Left cardiac atrium (tissue), 4 donors: ENCODE data around the gene C10orf90. TPM values are rescaled to one million over a fixed set of nuclear protein-coding genes. Genes with fewer than 3 reads are reported as not detected.

ENCODE experiments used
- ATAC-seq, 2 donors: fragments of 200-7000 bp; cut with Tn5 transposase; one replicate each; pipeline ENCODE4 v1.9.1; 2020; ENCODE audit warnings: mild to moderate bottlenecking in 2 of 2, moderate library complexity in 2 of 2
- DNase-seq: peaks from one replicate; pipeline ENCODE4 v3.0.0-alpha.2; 2020
- intact Hi-C, 2 donors: fragments of 100-400 bp; cut with DNase I; formaldehyde crosslinking; loops; one replicate each; pipeline versions ENCODE4 v1.14.1 to v1.15.1; 2022 to 2023
- total RNA-seq, 2 donors: library from RNA; stranded (reverse); fragmentation: NEBNext Ultra II Directional; extraction: Animal tissue kit (Norgen Biotek cat#: 25700); gene quantifications; one replicate each; pipeline ENCODE4 v1.2.1, GENCODE V29; 2021
- donor health status: DM: no; HTN: yes; CAD: no.
- donor health status: DM: no; HTN: yes; CAD: no; lungs with severe emphysema.
- donor health status: DM: yes; HTN: yes; CAD: no.
- donor health status: Dilated cardiomyopathy.

Gene C10orf90
- total RNA-seq, 2 donors from 2014 or later = 0.15 to 0.31 TPM

- ATAC-seq (no peak), DNase-seq (no peak)
- intact Hi-C loops = no loop called here
Observed at GRCh38 chr10:126640401-126640800, 30.1 kb downstream of the C10orf90 start.

GRCh38 chr10:126639084-126639483 is 31.4 kb downstream of the C10orf90 start:
- ATAC-seq = no peak
- intact Hi-C loops = no loop called here
- no peak for DNase-seq

GRCh38 chr10:126638542-126638941 is 32.0 kb downstream of the C10orf90 start:
- intact Hi-C loops = no loop called here
- DNase-seq (no peak), ATAC-seq (no peak)

GRCh38 chr10:126637501-126637900 is 33.0 kb downstream of the C10orf90 start:
- ATAC-seq (no peak), DNase-seq (no peak)
- intact Hi-C loops = no loop called here

- ATAC-seq = no peak
- intact Hi-C loops = no loop called here
Observed at GRCh38 chr10:126634911-126635310, 35.6 kb downstream of the C10orf90 start.

GRCh38 chr10:126634347-126634746 is 36.1 kb downstream of the C10orf90 start:
- intact Hi-C loops = no loop called here
- ATAC-seq (no peak), DNase-seq (no peak)

More at GRCh38 chr10:126634911-126635310, 35.6 kb downstream of the C10orf90 start:
- DNase-seq = no peak

GRCh38 chr10:126632705-126633104 is 37.8 kb downstream of the C10orf90 start:
- intact Hi-C loops = no loop called here
- DNase-seq (no peak), ATAC-seq (no peak)

GRCh38 chr10:126629925-126630624 is 40.4 kb downstream of the C10orf90 start:
- intact Hi-C loops = no loop called here
- DNase-seq (no peak), ATAC-seq (no peak)

GRCh38 chr10:126628746-126629145 is 41.7 kb downstream of the C10orf90 start:
- ATAC-seq (no peak), DNase-seq (no peak)
- intact Hi-C loops = no loop called here

- intact Hi-C loops = no loop called here
- no peak for DNase-seq
Observed at GRCh38 chr10:126621846-126622245, 48.6 kb downstream of the C10orf90 start.

GRCh38 chr10:126618466-126618865 is 52.0 kb downstream of the C10orf90 start:
- DNase-seq (no peak), ATAC-seq (no peak)
- intact Hi-C loops = no loop called here

More at GRCh38 chr10:126621846-126622245, 48.6 kb downstream of the C10orf90 start:
- ATAC-seq = no peak

- DNase-seq (no peak), ATAC-seq (no peak)
- intact Hi-C loops = no loop called here
Observed at GRCh38 chr10:126617733-126618132, 52.8 kb downstream of the C10orf90 start.

- ATAC-seq (no peak), DNase-seq (no peak)
- intact Hi-C loops = no loop called here
Observed at GRCh38 chr10:126617208-126617607, 53.3 kb downstream of the C10orf90 start.

- intact Hi-C loops = no loop called here
- ATAC-seq = no peak
Observed at GRCh38 chr10:126616737-126617136, 53.8 kb downstream of the C10orf90 start.

GRCh38 chr10:126611303-126611702 is 59.2 kb downstream of the C10orf90 start:
- DNase-seq (no peak), ATAC-seq (no peak)
- intact Hi-C loops = no loop called here

More at GRCh38 chr10:126616737-126617136, 53.8 kb downstream of the C10orf90 start:
- DNase-seq = no peak

GRCh38 chr10:126609566-126609965 is 60.9 kb downstream of the C10orf90 start:
- intact Hi-C loops = no loop called here
- ATAC-seq (no peak), DNase-seq (no peak)

- no peak for DNase-seq
- no peak for ATAC-seq
- intact Hi-C loops = no loop called here
Observed at GRCh38 chr10:126599949-126600682, 70.4 kb downstream of the C10orf90 start.

GRCh38 chr10:126598009-126598408 is 72.5 kb downstream of the C10orf90 start:
- intact Hi-C loops = no loop called here
- ATAC-seq = peak in 1 of 2 donors; percentile 21
- DNase-seq = no peak

- no peak for ATAC-seq
- intact Hi-C loops = no loop called here
- no peak for DNase-seq
Observed at GRCh38 chr10:126597211-126597610, 73.3 kb downstream of the C10orf90 start.

GRCh38 chr10:126596472-126597016 is 73.9 kb downstream of the C10orf90 start:
- no peak for DNase-seq
- ATAC-seq = no peak
- intact Hi-C loops = no loop called here
